NCI-H187 (cell line): ENCODE results near the gene C1orf159.
A peak's percentile ranks its signal among the peaks of the same experiment; 100 is the strongest.
"Not testable (repeated sequence)": the region's sequence is repeated elsewhere in the genome, so short reads cannot be mapped to it uniquely, and the experiment has no call there.

Experiments used
- DNase-seq, 2 experiments: peaks; one replicate each; lab custom pipeline; 2025; lab: John Stamatoyannopoulos, UW

C1orf159 gene

GRCh38 chr1:1149416-1149815, 33.5 kb upstream of the C1orf159 start:
- DNase-seq, result no peak

- no peak for DNase-seq
Measured at GRCh38 chr1:1148569-1148968, 32.7 kb upstream of the C1orf159 start.

DNA sequence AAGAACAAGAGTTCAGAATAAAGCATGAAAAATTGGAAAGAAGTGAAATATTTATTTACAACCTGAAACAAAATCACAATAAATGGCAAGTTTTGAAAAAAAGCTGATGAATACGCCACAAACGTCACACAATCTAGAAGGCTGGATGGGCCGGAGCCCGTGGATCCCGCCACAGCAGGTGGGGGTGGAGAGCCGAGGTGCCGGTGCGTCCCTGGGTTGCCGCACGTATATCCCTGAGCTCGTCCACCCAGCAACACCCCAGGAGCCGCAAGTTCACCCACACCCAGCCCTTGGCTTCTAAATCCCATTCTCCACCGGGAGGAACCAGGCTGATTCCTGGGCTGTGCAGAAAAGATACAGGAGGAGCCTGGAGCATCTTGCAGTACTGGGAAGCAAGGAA, 32.2 kb upstream of the C1orf159 start:
- no peak for DNase-seq

- no peak for DNase-seq
Measured at GRCh38 chr1:1146596-1146995, 30.7 kb upstream of the C1orf159 start.

DNA sequence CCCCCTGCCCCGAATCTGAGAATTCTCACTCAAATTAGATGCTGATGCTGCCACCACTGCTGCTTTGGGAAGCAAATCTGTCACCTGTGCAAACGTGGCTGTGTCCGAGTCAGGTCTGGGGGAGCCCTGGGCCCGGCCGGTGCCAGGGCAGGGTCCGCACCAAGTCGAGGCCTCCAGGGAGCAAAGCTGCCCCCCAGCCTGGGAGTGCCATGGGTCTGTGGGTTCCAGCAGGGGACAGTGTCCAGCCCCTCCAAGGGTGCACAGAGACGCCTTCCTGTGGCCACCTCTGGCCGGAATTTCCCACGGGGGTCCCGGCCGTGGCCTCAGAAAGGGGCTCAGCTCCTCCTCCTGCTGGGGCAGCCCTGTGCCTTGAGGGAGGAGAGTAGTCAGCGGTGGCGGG, 30.1 kb upstream of the C1orf159 start:
- no peak for DNase-seq

GRCh38 chr1:1145547-1145914, 29.6 kb upstream of the C1orf159 start:
- DNase-seq, result no peak

DNA sequence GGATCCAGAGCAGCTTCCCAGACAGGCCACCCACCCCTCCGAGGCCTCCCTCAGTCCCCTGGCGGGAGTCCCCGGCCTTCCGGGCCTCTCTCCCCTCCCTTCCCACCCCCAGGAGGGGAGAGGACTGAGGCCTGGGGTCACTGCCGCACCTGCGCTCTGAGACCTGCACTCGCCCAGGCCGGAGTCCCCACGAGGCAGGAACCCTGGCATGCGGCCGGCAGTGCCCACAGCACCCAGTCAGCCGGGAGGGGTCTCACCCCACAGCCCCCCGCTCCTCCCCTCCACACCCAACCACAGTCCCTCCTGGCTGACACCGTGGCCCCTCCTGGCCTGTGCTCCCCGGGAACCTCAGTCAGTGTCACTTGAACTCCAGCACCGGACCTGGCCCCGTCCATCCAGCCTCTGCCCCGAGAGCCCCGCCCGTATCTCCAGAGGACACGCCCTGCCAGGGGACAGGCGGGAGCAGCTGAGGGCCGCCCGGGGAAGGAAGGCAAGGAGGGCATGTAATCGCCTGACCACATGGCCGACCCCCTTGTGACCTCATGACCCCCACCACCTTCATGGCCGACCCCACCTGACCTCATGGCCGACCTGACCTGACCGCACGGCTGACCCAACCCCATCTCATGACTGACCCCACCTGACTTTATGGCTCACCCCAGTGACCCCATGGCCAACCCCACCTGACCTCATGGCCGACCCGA, 29.1 kb upstream of the C1orf159 start:
- no peak for DNase-seq

DNA sequence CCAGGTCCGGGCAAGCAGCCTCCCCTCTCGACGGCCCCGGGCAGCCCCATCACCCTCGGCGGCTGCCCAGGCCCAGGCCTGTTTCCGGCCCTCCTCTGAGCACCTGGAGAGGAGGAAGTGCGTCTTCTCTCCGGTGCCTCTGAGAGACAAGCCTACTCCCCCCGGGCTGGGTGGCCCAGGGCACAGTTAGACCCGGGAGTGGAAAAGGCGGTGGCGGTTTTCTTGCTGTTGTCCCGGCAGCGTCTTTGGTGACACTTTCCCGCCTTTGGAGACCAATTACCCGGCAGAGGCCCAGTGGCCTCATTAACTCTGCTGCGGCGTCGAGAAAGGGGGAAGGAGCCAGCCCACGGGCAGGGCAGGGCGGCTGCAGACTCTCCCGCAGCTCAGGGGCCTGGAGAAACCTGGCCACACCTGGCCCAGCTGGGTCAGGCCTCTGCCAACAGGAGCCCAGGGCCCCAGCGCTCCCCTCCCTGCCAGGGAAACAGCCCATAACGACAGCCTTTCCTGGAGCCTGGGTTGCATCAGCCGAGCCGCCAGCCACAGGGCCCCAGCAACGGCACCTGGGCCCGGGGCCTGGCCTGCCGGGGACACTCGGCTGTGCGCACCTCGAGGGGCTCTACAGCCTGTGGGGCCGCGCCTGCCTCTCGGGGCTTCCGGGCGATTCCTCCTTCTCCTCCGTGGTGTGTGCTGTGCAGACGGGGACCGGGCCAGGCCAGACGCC, 28.4 kb upstream of the C1orf159 start:
- DNase-seq, result peak; percentile 69 to 88

DNA sequence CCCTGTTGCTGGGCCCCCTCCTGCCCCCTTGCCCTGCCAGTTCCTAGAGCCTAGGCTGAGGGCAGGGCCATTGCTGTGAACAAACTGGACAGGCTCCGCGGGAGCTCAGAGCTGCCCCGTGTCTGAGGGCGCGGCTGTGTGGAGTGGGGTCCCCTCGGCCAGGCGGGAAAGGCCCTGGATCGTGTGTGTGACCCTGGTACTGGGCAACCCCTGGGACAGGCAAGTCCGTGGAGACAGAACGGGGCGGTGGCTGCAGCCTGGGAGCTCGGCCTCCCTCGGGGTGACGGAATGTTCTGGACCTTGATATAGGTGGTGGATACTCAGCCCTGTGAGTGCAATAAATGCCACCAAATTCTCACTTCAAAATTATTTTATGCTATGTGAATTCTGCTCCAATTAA, 27.7 kb upstream of the C1orf159 start:
- no peak for DNase-seq

DNA sequence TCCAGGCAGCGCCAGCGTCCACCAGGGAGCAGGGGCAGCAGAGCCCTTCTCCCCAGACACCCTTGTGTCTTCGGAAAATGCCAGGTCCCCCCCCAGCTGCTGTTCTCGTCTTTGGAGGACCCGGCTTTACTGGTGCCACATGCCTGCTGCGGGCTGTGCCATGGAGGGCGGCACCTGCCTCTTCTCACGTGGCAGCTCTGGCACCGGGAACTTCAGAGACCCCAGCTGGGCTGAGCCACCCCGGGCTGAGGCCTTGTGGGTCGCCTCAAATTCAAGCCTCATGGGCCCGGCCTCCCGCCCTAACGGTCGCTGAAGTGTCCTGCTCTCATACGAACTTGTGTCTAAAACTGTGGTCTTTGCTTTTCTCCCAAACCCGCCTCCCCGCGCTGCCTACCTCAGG, 27.0 kb upstream of the C1orf159 start:
- DNase-seq, result no peak

GRCh38 chr1:1142352-1142751, 26.5 kb upstream of the C1orf159 start:
- not testable (repeated sequence) for DNase-seq

GRCh38 chr1:1141911-1142250, 26.0 kb upstream of the C1orf159 start:
- DNase-seq, result no peak

- no peak for DNase-seq
Measured at GRCh38 chr1:1141244-1141910, 25.5 kb upstream of the C1orf159 start.

DNA sequence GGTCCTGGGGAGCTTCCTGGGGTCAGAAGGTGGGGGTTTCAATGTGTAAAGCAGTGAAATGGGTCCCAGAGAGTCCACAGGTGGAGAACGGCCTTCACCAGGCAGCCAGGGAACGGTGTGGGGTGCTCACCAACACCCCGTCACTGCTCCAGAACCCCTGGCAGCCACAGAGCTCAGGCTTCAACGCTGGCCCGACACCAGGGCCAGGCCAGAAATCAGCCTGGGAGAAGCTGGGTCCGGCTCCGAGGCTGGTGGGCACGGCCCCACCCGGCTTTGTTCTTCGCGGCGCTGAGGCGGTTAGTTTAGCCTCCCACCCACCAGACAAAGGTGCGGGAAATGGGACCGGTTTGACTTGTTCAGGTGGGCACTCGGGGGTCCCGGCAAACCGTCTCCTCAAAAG, 24.8 kb upstream of the C1orf159 start:
- DNase-seq, result no peak

DNA sequence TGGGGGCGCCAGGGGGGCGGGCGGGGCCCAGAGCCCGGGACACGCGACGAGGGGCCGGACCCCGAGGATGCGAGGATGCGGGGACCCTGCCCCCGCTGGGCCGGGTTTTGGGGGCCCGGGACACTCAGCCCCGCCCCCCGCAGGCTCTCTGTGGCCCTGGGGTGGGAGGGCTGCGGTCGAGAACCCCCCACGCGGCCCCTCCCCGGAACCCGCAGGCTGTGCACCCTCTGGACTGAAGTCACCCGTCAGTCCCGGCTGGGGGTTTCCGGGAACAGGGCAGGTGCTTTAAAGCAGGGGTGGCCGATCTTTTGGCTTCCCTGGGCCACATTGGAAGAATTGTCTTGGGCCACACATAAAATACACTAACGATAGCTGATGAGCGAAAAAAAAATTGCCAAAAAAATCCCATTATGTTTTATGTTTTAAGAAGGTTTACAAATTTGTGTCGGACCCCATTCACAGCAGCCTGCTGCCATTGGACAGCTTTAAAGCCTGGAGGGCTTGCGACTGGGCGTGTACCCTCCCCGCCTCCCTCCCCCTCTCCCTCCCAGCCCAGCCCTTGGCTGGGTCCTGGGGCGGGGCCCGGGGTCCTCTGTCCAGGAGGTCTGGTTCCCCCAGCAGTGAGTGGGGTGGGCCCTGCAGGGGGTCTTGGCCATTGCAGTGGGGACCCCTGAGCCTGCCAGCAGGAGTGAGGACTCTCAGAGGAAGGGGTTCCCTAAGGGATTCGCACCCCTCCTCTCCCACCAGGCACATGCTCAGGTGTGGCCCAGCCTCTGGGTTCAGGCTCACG, 21.6 kb upstream of the C1orf159 start:
- DNase-seq, result peak; percentile 29

GRCh38 chr1:1136547-1137230, 20.8 kb upstream of the C1orf159 start:
- peak; percentile 79 to 97 for DNase-seq

GRCh38 chr1:1135339-1136136, 19.6 kb upstream of the C1orf159 start:
- no peak for DNase-seq

GRCh38 chr1:1134300-1134970, 18.5 kb upstream of the C1orf159 start:
- no peak for DNase-seq

- DNase-seq, result no peak
Measured at GRCh38 chr1:1132956-1133750, 17.3 kb upstream of the C1orf159 start.
